ENCODE results near the gene ZNF554. TPM values are rescaled to one million over a fixed set of nuclear protein-coding genes. Genes with fewer than 3 reads are reported as not detected.

Gene ZNF554
- total RNA-seq, 1 donor from 2014 or later: 6.9 TPM

DNA sequence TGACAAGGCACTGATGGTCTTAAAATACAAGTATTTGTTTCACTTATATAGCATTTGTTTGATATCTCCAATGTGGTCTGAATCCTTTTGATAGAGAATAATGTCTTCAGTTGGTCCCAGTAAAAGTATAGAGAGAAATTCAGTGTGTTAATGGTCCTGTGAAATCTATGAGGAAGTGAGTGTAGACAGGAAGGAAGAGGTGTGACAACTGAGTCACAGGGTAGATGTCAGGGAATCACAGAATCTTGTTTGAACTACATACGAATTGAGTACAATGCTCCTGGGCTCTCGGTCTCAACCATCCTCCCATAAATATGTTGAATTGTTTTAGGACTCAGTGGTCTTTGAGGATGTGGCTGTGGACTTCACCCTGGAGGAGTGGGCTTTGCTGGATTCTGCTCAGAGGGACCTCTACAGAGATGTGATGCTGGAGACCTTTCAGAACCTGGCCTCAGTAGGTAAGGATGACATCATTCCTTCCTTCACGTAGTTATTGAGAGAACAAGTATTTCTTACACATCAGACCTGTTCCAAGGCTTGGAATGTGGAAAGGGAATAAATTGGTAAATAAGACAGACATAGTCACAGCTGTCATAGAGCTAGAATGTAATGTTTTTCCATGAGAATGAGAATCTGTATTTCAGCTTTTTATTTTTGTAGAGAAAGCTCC lies 30.7 kb downstream of the ZNF554 start:
- Histone ChIP-seq H3K36me3 (peaks cover 9 to 61% of the 10 kb centered on the region in 2 donors), H3K4me1 (no peaks in the 10 kb centered on the region), H3K27ac (no peak overlapping the region), H3K9me3 (peaks cover 36% of the 10 kb centered on the region), H3K4me3 (no peak overlapping the region), H3K27me3 (no peaks in the 10 kb centered on the region)
- no peak for DNase-seq (ENCODE audit: extremely low spot score in 2 of 2)
- intact Hi-C loops (cut with DNase I): no loop called here
- no peak for TF ChIP-seq POLR2AphosphoS5 (IDR thresholded peaks at IDR 0.05; ENCODE audit: insufficient read depth in 1 of 2, low read depth in 1 of 2)
- TF ChIP-seq, protein P1, sequence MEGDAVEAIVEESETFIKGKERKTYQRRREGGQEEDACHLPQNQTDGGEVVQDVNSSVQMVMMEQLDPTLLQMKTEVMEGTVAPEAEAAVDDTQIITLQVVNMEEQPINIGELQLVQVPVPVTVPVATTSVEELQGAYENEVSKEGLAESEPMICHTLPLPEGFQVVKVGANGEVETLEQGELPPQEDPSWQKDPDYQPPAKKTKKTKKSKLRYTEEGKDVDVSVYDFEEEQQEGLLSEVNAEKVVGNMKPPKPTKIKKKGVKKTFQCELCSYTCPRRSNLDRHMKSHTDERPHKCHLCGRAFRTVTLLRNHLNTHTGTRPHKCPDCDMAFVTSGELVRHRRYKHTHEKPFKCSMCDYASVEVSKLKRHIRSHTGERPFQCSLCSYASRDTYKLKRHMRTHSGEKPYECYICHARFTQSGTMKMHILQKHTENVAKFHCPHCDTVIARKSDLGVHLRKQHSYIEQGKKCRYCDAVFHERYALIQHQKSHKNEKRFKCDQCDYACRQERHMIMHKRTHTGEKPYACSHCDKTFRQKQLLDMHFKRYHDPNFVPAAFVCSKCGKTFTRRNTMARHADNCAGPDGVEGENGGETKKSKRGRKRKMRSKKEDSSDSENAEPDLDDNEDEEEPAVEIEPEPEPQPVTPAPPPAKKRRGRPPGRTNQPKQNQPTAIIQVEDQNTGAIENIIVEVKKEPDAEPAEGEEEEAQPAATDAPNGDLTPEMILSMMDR (IDR thresholded peaks at IDR 0.05): no peak
- TF ChIP-seq POLR2A (IDR thresholded peaks at IDR 0.05): no peak

DNA sequence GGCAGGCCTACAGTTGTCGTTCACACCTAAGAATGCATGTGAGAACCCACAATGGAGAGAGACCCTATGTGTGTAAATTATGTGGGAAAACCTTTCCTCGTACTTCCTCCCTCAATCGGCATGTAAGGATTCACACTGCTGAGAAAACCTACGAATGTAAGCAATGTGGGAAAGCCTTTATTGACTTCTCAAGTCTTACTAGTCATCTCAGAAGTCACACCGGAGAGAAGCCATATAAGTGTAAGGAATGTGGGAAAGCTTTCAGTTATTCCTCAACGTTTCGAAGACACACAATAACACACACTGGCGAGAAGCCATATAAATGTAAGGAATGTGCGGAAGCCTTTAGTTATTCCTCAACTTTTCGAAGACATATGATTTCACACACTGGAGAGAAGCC lies 32.9 kb downstream of the ZNF554 start:
- no peaks in the 10 kb centered on the region for H3K4me1 ChIP-seq
- no peak overlapping the region for H3K27ac ChIP-seq
- intact Hi-C loops (cut with DNase I): no loop called here
- peaks cover 9 to 50% of the 10 kb centered on the region in 2 donors for H3K36me3 ChIP-seq
- H3K27me3 ChIP-seq: no peaks in the 10 kb centered on the region
- H3K4me3 ChIP-seq: no peak overlapping the region
- H3K9me3 ChIP-seq: peaks cover 52% of the 10 kb centered on the region
- TF ChIP-seq POLR2AphosphoS5 (IDR thresholded peaks at IDR 0.05; ENCODE audit: insufficient read depth in 1 of 2, low read depth in 1 of 2) (no peak), POLR2A (IDR thresholded peaks at IDR 0.05) (no peak)
- TF ChIP-seq, protein P1 (IDR thresholded peaks at IDR 0.05): no peak
- DNase-seq (ENCODE audit: extremely low spot score in 2 of 2): no peak

DNA sequence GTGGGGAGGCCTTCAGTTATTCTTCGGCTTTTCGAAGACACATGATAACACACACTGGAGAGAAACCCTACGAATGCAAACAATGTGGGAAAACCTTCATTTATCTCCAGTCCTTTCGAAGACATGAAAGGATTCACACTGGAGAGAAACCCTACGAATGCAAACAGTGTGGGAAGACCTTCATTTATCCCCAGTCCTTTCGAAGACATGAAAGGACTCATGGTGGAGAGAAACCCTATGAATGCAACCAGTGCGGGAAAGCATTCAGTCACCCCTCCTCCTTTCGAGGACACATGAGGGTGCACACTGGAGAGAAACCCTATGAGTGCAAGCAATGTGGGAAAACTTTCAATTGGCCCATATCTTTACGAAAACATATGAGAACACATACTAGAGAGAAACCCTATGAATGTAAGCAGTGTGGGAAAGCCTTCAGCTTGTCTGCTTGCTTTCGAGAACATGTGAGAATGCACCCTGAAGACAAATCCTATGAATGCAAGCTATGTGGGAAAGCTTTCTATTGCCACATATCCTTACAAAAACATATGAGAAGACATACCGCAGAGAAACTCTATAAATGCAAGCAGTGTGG lies 33.4 kb downstream of the ZNF554 start:
- Histone ChIP-seq H3K9me3 (peaks cover 52% of the 10 kb centered on the region), H3K27ac (no peak overlapping the region), H3K27me3 (no peaks in the 10 kb centered on the region), H3K4me1 (no peaks in the 10 kb centered on the region), H3K36me3 (peaks cover 9 to 50% of the 10 kb centered on the region in 2 donors), H3K4me3 (no peak overlapping the region)
- intact Hi-C loops (cut with DNase I): no loop called here
- DNase-seq (ENCODE audit: extremely low spot score in 2 of 2): no peak
- TF ChIP-seq POLR2A (IDR thresholded peaks at IDR 0.05) (no peak), POLR2AphosphoS5 (IDR thresholded peaks at IDR 0.05; ENCODE audit: insufficient read depth in 1 of 2, low read depth in 1 of 2) (no peak)
- TF ChIP-seq, protein P1 (IDR thresholded peaks at IDR 0.05): no peak

DNA sequence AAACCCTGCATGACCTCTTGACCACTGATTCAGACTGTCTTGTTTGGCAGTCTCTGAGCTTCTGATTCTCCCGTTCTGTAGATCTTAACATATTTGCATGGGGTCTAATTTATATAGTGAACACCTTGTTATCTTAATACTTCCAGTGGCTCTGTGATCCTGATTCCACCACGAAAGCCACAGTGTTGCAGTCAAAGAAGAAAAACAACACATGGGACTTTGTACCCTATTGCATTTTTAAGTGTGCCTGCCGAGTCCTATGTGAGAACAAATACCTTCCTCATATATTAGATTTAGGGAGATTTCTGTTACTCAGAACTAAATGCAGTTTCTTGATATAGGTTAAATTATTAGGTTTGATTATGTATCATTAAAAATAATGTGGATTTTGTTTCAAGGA lies 35.2 kb downstream of the ZNF554 start:
- TF ChIP-seq POLR2A (IDR thresholded peaks at IDR 0.05) (no peak), POLR2AphosphoS5 (IDR thresholded peaks at IDR 0.05; ENCODE audit: insufficient read depth in 1 of 2, low read depth in 1 of 2) (no peak)
- TF ChIP-seq, protein P1 (IDR thresholded peaks at IDR 0.05): no peak
- intact Hi-C loops (cut with DNase I): no loop called here
- H3K27me3 ChIP-seq: no peaks in the 10 kb centered on the region
- no peak overlapping the region for H3K4me3 ChIP-seq
- no peak for DNase-seq (ENCODE audit: extremely low spot score in 2 of 2)
- no peaks in the 10 kb centered on the region for H3K4me1 ChIP-seq
- H3K36me3 ChIP-seq: peaks cover 9 to 45% of the 10 kb centered on the region in 2 donors
- no peak overlapping the region for H3K27ac ChIP-seq
- peaks cover 55% of the 10 kb centered on the region for H3K9me3 ChIP-seq

DNA sequence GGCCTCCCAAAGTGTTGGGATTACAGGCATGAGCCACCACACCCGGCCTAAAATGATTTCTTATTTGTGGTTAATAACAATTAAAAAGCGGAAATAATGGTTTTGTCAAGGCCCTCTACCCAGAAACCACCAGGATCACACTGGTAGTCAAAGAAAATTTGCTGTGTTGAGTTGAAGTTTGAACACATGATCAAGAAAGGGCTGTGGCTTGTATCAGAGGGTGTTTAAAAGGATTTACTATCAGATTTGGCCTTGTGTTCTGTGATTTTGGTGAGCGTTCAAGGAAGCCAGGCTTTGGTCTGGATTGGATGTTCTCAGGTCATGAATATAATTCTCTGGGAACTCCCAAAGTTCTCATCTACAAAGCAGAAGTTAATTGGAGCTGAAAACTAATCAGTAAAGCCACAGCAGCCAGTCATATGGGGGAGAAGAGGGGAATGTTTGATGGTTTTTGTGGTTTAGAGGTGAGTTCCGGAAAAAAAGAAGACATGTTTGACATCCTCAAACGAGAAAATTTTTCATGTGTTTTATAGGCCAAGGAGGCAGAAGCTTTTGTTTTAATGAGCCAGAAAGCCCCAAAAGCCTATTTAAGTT lies 36.9 kb downstream of the ZNF554 start:
- intact Hi-C loops (cut with DNase I): no loop called here
- DNase-seq (ENCODE audit: extremely low spot score in 2 of 2): no peak
- H3K9me3 ChIP-seq: peaks cover 50% of the 10 kb centered on the region
- peaks cover 9 to 32% of the 10 kb centered on the region in 2 donors for H3K36me3 ChIP-seq
- H3K27me3 ChIP-seq: no peaks in the 10 kb centered on the region
- H3K4me1 ChIP-seq: no peaks in the 10 kb centered on the region
- TF ChIP-seq, protein P1 (IDR thresholded peaks at IDR 0.05): no peak
- TF ChIP-seq POLR2A (IDR thresholded peaks at IDR 0.05) (no peak), POLR2AphosphoS5 (IDR thresholded peaks at IDR 0.05; ENCODE audit: insufficient read depth in 1 of 2, low read depth in 1 of 2) (no peak)
- no peak overlapping the region for H3K27ac ChIP-seq
- no peak overlapping the region for H3K4me3 ChIP-seq
